Suppressor macrophage (primary cell): ENCODE results near the gene MRPL21.

Experiments used
- DNase-seq, 4 experiments: peaks; one replicate each; pipeline ENCODE4 v3.0.0-alpha.2; 2020 to 2022

Gene MRPL21

GRCh38 chr11:68934666-68935065 is 31.0 kb upstream of the MRPL21 start:
- no peak for DNase-seq

GRCh38 chr11:68934321-68934645 is 30.7 kb upstream of the MRPL21 start:
- DNase-seq, result no peak

GRCh38 chr11:68933605-68934320 is 30.1 kb upstream of the MRPL21 start:
- no peak for DNase-seq

- no peak for DNase-seq
Observed at GRCh38 chr11:68932933-68933577, 29.4 kb upstream of the MRPL21 start.

GRCh38 chr11:68932358-68932757 is 28.7 kb upstream of the MRPL21 start:
- DNase-seq, result no peak

GRCh38 chr11:68931911-68932310 is 28.3 kb upstream of the MRPL21 start:
- DNase-seq, result no peak

- DNase-seq, result no peak
Observed at GRCh38 chr11:68930991-68931855, 27.6 kb upstream of the MRPL21 start.

GRCh38 chr11:68929706-68930570 is 26.3 kb upstream of the MRPL21 start:
- DNase-seq, result no peak

- no peak for DNase-seq
Observed at GRCh38 chr11:68929135-68929534, 25.5 kb upstream of the MRPL21 start.

GRCh38 chr11:68928136-68928880 is 24.7 kb upstream of the MRPL21 start:
- DNase-seq, result peak; percentile 67 to 80 (median 72)

GRCh38 chr11:68927280-68928135 is 23.9 kb upstream of the MRPL21 start:
- peak; percentile 73 to 83 (median 82) for DNase-seq

- no peak for DNase-seq
Observed at GRCh38 chr11:68925611-68926010, 22.0 kb upstream of the MRPL21 start.

- no peak for DNase-seq
Observed at GRCh38 chr11:68924073-68924925, 20.7 kb upstream of the MRPL21 start.

- no peak for DNase-seq
Observed at GRCh38 chr11:68923614-68924013, 20.0 kb upstream of the MRPL21 start.

GRCh38 chr11:68916439-68916838 is 12.8 kb upstream of the MRPL21 start:
- no peak for DNase-seq

GRCh38 chr11:68914761-68915160 is 11.1 kb upstream of the MRPL21 start:
- DNase-seq, result no peak

GRCh38 chr11:68913188-68913587 is 9.6 kb upstream of the MRPL21 start:
- no peak for DNase-seq

- no peak for DNase-seq
Observed at GRCh38 chr11:68912254-68912653, 8.6 kb upstream of the MRPL21 start.

- DNase-seq, result no peak
Observed at GRCh38 chr11:68911731-68912130, 8.1 kb upstream of the MRPL21 start.

- DNase-seq, result no peak
Observed at GRCh38 chr11:68910965-68911364, 7.3 kb upstream of the MRPL21 start.
